Mesodermal cell (in vitro differentiated cells): ENCODE results near the gene MAGEA11.
"Not testable (repeated sequence)": the region's sequence is repeated elsewhere in the genome, so short reads cannot be mapped to it uniquely, and the experiment has no call there.

Experiments used
- H3K27ac ChIP-seq: 2 replicates; pipeline ENCODE4 v1.7.0; 2013; ENCODE audit warnings: mild to moderate bottlenecking, low read depth, low read length, moderate library complexity; ENCODE audit not compliant: severe bottlenecking
- H3K36me3 ChIP-seq: 2 replicates; pipeline ENCODE4 v1.7.1; 2013; ENCODE audit warnings: mild to moderate bottlenecking, low read length, moderate library complexity; ENCODE audit not compliant: control insufficient read depth, insufficient read depth
- H3K4me1 ChIP-seq: one replicate; pipeline ENCODE4 v1.7.1; 2013; ENCODE audit warnings: mild to moderate bottlenecking, low read length; ENCODE audit not compliant: insufficient read depth, control insufficient read depth, poor library complexity, severe bottlenecking
- H3K4me3 ChIP-seq: 2 replicates; pipeline ENCODE4 v1.7.0; 2013; ENCODE audit warnings: low read length, control low read depth, mild to moderate bottlenecking; ENCODE audit not compliant: insufficient read depth, poor library complexity, severe bottlenecking; ENCODE audit errors: extremely low read depth
- H3K9me3 ChIP-seq: 2 replicates; pipeline ENCODE4 v1.7.1; 2013; ENCODE audit warnings: mild to moderate bottlenecking, low read length, moderate library complexity; ENCODE audit not compliant: control insufficient read depth
- WGBS, 2 experiments: methylation state at CpG; one replicate each; pipeline ENCODE4 v1.1.5; 2013; ENCODE audit warnings: missing lambda C conversion rate in 2 of 2; ENCODE audit not compliant: insufficient coverage in 2 of 2; 5-methylcytosine and 5-hydroxymethylcytosine counted together

MAGEA11 gene

GRCh38 chrX:149758715-149759078, 46.8 kb downstream of the MAGEA11 start:
- H3K9me3 ChIP-seq, H3K4me1 ChIP-seq, H3K27ac ChIP-seq, H3K36me3 ChIP-seq, H3K4me3 ChIP-seq: not testable (repeated sequence)
- 96% methylated on average over 8 of the region's 17 CpGs; no CpG with 5 or more reads in 1 of the 2 experiments for WGBS, 2 experiments

- H3K27ac ChIP-seq, result no peak overlapping the region
- WGBS, 2 experiments, result 100% methylated on average over 1 of the region's 7 CpGs; no CpG with 5 or more reads in 1 of the 2 experiments
- no peaks in the 10 kb centered on the region for H3K36me3 ChIP-seq
- no peak overlapping the region for H3K4me3 ChIP-seq
- H3K9me3 ChIP-seq, result no peaks in the 10 kb centered on the region
- no peaks in the 10 kb centered on the region for H3K4me1 ChIP-seq
Measured at GRCh38 chrX:149759824-149760223, 48.0 kb downstream of the MAGEA11 start.

GRCh38 chrX:149760965-149761364, 49.1 kb downstream of the MAGEA11 start:
- no peaks in the 10 kb centered on the region for H3K9me3 ChIP-seq
- no peak overlapping the region for H3K4me3 ChIP-seq
- no peaks in the 10 kb centered on the region for H3K4me1 ChIP-seq
- no peaks in the 10 kb centered on the region for H3K36me3 ChIP-seq
- whole genome bisulfite sequencing, 2 experiments, result no CpG with 5 or more reads among the region's 3 CpGs
- H3K27ac ChIP-seq, result no peak overlapping the region

GRCh38 chrX:149761858-149762674, 50.2 kb downstream of the MAGEA11 start:
- not testable (repeated sequence) for H3K27ac ChIP-seq, H3K9me3 ChIP-seq, H3K4me3 ChIP-seq, H3K4me1 ChIP-seq, H3K36me3 ChIP-seq
- 97% methylated on average over 5 of the region's 22 CpGs; no CpG with 5 or more reads in 1 of the 2 experiments for WGBS, 2 experiments

- WGBS, 2 experiments, result 100% methylated on average over 2 of the region's 11 CpGs; no CpG with 5 or more reads in 1 of the 2 experiments
- no peak overlapping the region for H3K27ac ChIP-seq
- no peaks in the 10 kb centered on the region for H3K9me3 ChIP-seq
Measured at GRCh38 chrX:149762696-149763614, 51.1 kb downstream of the MAGEA11 start.

More at GRCh38 chrX:149762696-149763614, 51.1 kb downstream of the MAGEA11 start:
- H3K36me3 ChIP-seq, result no peaks in the 10 kb centered on the region
- no peak overlapping the region for H3K4me3 ChIP-seq
- no peaks in the 10 kb centered on the region for H3K4me1 ChIP-seq
